Choroid plexus epithelial cell (primary cell): Measurements from ENCODE around the gene MUC4.
"Not testable (repeated sequence)": the region's sequence is repeated elsewhere in the genome, so short reads cannot be mapped to it uniquely, and the experiment has no call there.

Experiments
- DNase-seq: peaks from one replicate; pipeline ENCODE4 v3.0.0-alpha.2; 2010; ENCODE audit warnings: low read depth
- H3K4me3 ChIP-seq: 2 replicates; pipeline ENCODE4 v1.5.1; 2011; ENCODE audit warnings: low read depth, mild to moderate bottlenecking, control low read depth, low read length, moderate library complexity
- TF ChIP-seq, protein P1 (sequence below): conservative IDR thresholded peaks from 2 replicates; pipeline ENCODE4 v1.5.1; 2011; ENCODE audit warnings: low read depth, mild to moderate bottlenecking, control low read depth, inconsistent platforms, low read length, moderate library complexity

The MUC4 gene

DNA sequence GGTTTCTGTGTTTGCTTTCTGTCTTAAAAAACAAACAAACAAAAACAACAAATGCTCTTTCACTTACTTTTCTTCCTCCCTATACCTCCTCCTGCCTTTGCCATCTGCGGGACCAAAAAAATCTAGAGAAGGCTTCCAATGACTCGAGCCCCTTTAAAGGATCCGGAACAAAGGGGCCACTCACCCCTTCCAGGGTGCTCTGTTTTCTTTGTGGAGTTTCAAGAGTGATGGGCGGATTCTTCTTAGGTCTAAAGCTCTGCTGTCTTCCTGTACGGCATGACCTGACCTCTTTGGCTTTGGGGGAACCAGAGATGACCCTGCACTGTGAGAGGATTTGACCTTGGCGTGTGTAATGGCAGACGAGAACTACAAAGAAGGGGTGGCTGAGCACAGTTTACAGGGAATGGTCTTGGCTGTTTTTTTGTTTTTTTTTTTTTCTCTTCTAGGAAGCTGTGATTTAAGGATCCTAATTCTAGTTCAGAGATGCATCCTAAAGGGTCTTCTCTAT is 93.2 kb downstream of the MUC4 start:
- TF ChIP-seq, protein P1, sequence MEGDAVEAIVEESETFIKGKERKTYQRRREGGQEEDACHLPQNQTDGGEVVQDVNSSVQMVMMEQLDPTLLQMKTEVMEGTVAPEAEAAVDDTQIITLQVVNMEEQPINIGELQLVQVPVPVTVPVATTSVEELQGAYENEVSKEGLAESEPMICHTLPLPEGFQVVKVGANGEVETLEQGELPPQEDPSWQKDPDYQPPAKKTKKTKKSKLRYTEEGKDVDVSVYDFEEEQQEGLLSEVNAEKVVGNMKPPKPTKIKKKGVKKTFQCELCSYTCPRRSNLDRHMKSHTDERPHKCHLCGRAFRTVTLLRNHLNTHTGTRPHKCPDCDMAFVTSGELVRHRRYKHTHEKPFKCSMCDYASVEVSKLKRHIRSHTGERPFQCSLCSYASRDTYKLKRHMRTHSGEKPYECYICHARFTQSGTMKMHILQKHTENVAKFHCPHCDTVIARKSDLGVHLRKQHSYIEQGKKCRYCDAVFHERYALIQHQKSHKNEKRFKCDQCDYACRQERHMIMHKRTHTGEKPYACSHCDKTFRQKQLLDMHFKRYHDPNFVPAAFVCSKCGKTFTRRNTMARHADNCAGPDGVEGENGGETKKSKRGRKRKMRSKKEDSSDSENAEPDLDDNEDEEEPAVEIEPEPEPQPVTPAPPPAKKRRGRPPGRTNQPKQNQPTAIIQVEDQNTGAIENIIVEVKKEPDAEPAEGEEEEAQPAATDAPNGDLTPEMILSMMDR: no peak
- H3K4me3 ChIP-seq: no peak overlapping the region
- no peak for DNase-seq

DNA sequence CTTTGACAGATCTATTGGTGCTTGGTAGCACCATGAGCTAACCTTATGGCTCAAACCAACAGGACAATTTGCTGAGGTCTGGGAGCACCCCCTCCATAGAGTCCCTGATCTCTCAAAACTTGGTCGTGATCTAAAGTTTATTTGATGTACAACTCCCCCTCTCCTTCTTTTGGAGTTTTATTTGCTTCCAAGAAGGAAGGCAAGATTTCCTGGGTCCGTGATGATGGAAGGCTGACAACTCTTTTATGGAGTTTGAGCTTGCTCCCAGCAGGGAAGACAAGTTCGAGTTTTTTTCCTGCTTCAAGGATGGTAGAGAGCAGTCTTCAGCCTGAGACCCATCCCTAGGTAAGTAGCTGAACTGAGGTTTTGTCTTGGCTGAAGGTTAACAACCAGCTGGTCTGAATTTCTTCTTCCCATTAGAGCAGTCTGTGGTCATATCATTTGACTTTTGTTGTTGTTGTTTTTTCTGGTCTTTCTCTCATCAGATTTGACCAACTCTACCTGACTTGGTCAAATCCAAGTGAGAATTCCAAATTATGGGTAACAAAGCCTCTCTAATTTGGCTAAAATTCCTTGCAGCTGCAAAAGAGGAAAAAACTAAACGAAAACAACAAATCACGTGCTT is 93.8 kb downstream of the MUC4 start:
- TF ChIP-seq, protein P1: no peak
- no peak for DNase-seq
- H3K4me3 ChIP-seq: no peak overlapping the region

DNA sequence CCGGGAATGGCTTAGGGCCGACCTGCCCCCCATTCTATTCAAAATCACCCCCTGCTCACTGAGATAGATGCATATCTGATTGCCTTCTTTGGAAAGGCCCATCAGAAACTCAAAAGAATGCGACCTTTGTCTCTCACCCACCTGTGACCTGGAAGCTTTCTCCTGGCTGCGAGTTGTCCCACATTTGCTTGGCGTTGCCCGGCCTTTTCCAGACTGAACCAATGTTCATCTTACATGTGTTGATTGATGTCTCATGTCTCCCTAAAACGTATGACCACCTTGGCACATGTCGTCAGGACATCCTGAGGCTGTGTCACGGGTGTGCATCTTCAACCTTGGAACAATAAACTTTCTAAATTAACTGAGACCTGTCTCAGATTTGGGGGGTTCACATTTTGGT is 94.3 kb downstream of the MUC4 start:
- no peak overlapping the region for H3K4me3 ChIP-seq
- TF ChIP-seq, protein P1: no peak
- DNase-seq: no peak

DNA sequence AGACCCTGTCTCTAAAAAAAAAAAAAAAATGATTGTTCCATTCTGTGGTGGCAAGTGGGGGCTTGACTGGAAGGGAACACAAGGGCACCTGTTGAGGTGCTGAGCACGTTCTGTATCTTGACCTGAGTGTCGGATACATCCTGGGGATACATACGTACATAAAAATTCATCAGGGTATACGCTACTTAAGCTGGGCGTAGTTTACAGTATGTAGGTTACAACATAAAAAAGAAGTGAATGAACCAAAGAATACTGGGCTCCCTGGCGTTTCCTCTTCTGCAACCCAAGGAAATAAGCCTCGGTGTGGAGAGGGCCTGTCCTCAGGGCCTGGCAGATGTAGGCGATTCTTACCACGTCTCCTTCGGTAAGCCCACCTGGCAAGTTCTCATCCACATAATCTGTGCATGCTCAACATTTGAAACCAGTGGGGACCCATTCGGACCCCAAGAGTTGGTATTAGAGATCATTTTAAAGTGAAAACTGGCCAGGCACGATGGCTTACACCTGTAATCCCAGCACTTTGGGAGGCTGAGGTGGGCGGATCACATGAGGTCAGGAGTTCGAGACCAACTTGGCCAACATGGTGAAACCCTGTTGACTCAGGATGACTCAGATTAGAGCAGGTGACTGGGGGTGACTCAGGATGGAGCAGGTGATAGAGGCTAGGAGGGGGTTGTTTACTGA is 96.0 kb downstream of the MUC4 start:
- no peak overlapping the region for H3K4me3 ChIP-seq
- TF ChIP-seq, protein P1: no peak
- DNase-seq: no peak

DNA sequence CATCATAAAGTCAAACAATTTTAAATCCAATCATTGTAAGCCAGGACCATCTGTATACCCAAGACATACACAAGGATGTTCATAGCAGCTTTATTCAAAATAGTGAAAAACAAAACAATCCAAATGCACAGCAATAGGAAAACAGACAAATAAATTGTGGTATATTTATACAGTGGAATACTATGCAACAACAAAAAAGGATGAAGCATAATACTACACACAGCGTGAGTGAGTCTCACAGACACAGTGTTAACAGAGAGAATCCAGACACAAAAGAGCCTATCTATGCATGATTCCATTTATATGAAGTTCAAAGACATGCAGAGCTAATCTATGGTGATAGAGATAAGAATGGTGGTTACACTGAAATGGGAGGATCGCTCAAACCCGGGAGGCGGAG is 96.6 kb downstream of the MUC4 start:
- no peak overlapping the region for H3K4me3 ChIP-seq
- DNase-seq: no peak
- TF ChIP-seq, protein P1: no peak

DNA sequence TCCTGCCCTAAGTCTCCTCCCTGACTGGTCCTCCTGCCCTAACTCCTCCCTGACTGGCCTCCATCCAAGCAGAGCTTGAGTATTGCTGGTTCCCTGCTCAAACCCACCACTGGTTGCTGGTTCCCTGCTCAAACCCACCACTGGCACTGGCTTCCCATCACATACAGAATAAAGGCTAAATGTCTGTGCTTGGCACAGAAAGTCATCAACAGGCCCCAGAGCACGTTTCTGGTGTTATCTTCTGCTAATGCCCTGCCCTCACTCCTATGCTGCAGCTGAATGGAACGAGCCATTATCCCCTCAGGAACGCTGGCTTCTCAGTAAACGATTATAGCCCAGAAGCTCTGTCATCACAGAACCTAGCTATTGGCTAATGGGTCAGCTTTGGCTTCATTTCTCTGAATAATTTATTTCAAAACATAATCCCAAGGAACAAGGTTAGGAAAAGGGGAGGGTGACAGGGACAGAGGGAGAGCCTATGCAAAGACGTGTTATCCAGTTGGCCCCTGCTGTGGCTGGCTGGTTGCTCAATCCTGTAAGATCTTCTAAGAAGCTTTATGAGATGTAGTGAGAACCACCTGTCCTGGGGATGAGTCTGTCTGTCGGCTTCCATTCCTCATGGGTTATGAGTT is 97.2 kb downstream of the MUC4 start:
- no peak for DNase-seq
- no peak overlapping the region for H3K4me3 ChIP-seq
- TF ChIP-seq, protein P1: no peak

DNA sequence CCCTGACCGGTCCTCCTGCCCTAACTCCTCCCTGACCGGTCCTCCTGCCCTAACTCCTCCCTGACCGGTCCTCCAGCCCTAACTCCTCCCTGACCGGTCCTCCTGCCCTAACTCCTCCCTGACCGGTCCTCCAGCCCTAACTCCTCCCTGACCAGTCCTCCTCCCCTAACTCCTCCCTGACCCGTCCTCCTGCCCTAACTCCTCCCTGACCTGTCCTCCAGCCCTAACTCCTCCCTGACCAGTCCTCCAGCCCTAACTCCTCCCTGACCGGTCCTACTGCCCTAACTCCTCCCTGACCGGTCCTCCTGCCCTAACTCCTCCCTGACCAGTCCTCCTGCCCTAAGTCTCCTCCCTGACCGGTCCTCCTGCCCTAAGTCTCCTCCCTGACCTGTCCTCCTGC is 98.6 kb downstream of the MUC4 start:
- DNase-seq, H3K4me3 ChIP-seq: not testable (repeated sequence)

DNA sequence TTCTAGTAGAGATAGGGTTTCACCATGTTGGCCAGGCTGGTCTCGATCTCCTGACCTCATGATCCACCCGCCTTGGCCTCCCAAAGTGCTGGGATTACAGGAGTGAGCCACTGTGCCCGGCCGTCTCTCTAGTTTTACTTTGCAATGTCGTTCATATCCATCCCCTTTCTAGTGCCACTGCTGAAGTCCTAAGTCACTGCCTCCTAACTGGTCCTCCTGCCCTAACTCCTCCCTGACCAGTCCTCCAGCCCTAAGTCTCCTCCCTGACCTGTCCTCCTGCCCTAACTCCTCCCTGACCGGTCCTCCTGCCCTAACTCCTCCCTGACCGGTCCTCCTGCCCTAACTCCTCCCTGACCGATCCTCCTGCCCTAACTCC is 99.2 kb downstream of the MUC4 start:
- not testable (repeated sequence) for DNase-seq, H3K4me3 ChIP-seq
